Mucosa of stomach (tissue), 1 donor: ENCODE data around the gene CEP44.
A peak's percentile ranks its signal among the peaks of the same experiment; 100 is the strongest.
"Not testable (repeated sequence)": the region's sequence is repeated elsewhere in the genome, so short reads cannot be mapped to it uniquely, and the experiment has no call there.

Experiments
- H3K27me3 ChIP-seq: one replicate; pipeline ENCODE4 v1.7.0; 2013; ENCODE audit warnings: mild to moderate bottlenecking, low read length; ENCODE audit not compliant: control insufficient read depth, insufficient read depth
- H3K36me3 ChIP-seq: one replicate; pipeline ENCODE4 v1.7.0; 2013; ENCODE audit warnings: low read length; ENCODE audit not compliant: control insufficient read depth, insufficient read depth
- H3K4me1 ChIP-seq: one replicate; pipeline ENCODE4 v1.7.0; 2013; ENCODE audit warnings: mild to moderate bottlenecking, low read length; ENCODE audit not compliant: control insufficient read depth, insufficient read depth
- H3K4me3 ChIP-seq: one replicate; pipeline ENCODE4 v1.7.0; 2013; ENCODE audit warnings: low read length
- H3K9ac ChIP-seq: one replicate; pipeline ENCODE4 v1.7.0; 2013; ENCODE audit warnings: mild to moderate bottlenecking, low read length, moderate library complexity
- H3K9me3 ChIP-seq: one replicate; pipeline ENCODE4 v1.7.0; 2013; ENCODE audit warnings: mild to moderate bottlenecking, low read length, moderate library complexity; ENCODE audit not compliant: control insufficient read depth
- donor health status: Pancreatic carcinoma.

The CEP44 gene

DNA sequence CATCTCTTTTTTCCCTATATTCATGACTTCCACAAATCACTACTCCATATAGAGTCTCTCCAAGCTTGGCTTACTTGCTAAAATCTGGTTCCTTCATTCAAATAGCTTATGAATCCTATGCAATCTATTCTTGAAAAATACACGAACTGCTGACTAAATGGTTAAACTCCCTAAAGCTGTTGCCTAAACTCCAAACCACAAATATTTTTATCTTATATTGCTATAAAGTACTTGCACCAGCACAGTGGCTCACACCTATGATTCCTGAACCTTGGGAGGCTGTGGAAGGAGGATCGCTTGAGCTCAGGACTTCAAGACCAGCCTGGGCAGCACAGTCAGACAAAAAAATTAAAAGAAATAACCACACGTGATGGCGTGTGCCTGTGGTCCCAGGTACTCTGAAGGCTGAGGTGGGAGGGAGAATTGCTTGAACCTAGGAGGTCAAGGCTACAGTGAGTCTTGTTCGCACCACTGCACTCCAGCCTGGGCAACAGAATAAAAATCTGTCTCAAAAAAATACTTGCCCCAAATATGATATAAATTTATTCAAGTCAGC, 2.5 kb upstream of the CEP44 start:
- Histone ChIP-seq H3K9ac (no peak overlapping the region), H3K4me1 (no peaks in the 10 kb centered on the region), H3K9me3 (no peaks in the 10 kb centered on the region), H3K27me3 (no peaks in the 10 kb centered on the region), H3K4me3 (no peak overlapping the region), H3K36me3 (no peaks in the 10 kb centered on the region)

DNA sequence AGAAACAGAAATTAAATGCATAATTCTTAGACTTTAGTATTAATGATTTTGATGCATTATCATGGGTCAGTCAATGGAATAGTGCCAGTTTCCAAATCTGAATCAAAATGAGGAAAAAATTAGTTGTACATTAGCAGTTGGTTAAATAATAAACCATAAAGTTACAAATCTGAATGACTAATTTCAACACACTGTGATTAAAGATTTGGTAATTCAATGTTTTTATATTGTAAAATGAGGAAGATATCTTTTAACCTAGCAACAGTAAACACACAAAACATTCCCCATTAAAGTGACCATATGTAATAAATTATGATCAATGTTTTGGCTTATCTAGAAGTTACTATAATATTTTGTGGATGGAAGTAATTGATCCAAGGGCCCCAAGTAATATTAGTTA, 1.8 kb upstream of the CEP44 start:
- no peaks in the 10 kb centered on the region for H3K36me3 ChIP-seq
- H3K4me3 ChIP-seq: no peak overlapping the region
- no peaks in the 10 kb centered on the region for H3K9me3 ChIP-seq
- H3K4me1 ChIP-seq: no peaks in the 10 kb centered on the region
- no peak overlapping the region for H3K9ac ChIP-seq
- H3K27me3 ChIP-seq: no peaks in the 10 kb centered on the region

GRCh38 chr4:174282836-174283506, 740 bp upstream of the CEP44 start:
- H3K4me1 ChIP-seq: no peaks in the 10 kb centered on the region
- H3K4me3 ChIP-seq: peak overlapping the region; percentile 93
- H3K9me3 ChIP-seq: no peaks in the 10 kb centered on the region
- no peaks in the 10 kb centered on the region for H3K27me3 ChIP-seq
- H3K36me3 ChIP-seq: no peaks in the 10 kb centered on the region
- H3K9ac ChIP-seq: peak overlapping the region; percentile 94

- Histone ChIP-seq H3K9ac (peak overlapping the region; percentile 94), H3K9me3 (no peaks in the 10 kb centered on the region), H3K36me3 (no peaks in the 10 kb centered on the region), H3K4me1 (no peaks in the 10 kb centered on the region), H3K27me3 (no peaks in the 10 kb centered on the region), H3K4me3 (peak overlapping the region; percentile 93)
These were observed 776 bp downstream of the CEP44 start for GRCh38 chr4:174284487-174284886.

GRCh38 chr4:174286870-174287269, 3.2 kb downstream of the CEP44 start:
- H3K36me3 ChIP-seq: no peaks in the 10 kb centered on the region
- no peak overlapping the region for H3K4me3 ChIP-seq
- H3K27me3 ChIP-seq: no peaks in the 10 kb centered on the region
- no peaks in the 10 kb centered on the region for H3K9me3 ChIP-seq
- H3K4me1 ChIP-seq: no peaks in the 10 kb centered on the region
- H3K9ac ChIP-seq: no peak overlapping the region

GRCh38 chr4:174292473-174292872, 8.8 kb downstream of the CEP44 start:
- Histone ChIP-seq H3K9ac (no peak overlapping the region), H3K4me1 (no peaks in the 10 kb centered on the region), H3K36me3 (no peaks in the 10 kb centered on the region), H3K4me3 (no peak overlapping the region), H3K9me3 (no peaks in the 10 kb centered on the region), H3K27me3 (no peaks in the 10 kb centered on the region)

- H3K36me3 ChIP-seq, H3K27me3 ChIP-seq, H3K4me1 ChIP-seq, H3K4me3 ChIP-seq, H3K9me3 ChIP-seq, H3K9ac ChIP-seq: not testable (repeated sequence)
These were observed 10.9 kb downstream of the CEP44 start for GRCh38 chr4:174294641-174295040.

DNA sequence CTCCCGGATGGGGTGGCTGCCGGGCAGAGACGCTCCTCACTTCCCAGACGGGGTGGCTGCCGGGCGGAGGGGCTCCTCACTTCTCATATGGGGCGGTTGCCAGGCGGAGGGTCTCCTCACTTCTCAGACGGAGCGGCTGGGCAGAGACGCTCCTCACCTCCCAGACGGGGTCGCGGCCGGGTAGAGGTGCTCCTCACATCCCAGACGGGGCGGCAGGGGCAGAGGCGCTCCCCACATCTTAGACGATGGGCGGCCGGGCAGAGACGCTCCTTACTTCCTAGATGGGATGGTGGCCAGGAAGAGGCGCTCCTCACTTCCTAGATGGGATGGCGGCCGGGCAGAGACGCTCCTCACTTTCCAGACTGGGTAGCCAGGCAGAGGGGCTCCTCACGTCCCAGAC, 11.4 kb downstream of the CEP44 start:
- not testable (repeated sequence) for H3K4me1 ChIP-seq, H3K27me3 ChIP-seq, H3K4me3 ChIP-seq, H3K9me3 ChIP-seq, H3K36me3 ChIP-seq, H3K9ac ChIP-seq

DNA sequence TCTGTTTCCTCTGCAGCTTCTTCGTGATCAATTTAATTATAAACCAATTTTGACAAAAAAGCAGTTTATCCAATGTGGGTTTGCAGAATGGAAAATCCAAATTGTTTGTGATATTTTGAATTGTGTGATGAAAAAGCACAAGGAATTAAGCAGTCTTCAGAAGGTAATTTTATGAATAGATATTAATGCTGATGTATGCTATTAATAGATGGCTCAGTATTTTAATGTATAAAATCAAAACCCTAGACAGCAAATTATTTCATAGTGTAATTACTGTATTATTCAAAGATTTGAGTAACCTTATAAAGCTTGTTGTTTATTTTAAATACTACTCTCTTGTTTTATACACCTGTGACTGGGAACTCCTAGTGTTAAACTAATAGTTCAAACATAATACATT, 20.0 kb downstream of the CEP44 start:
- Histone ChIP-seq H3K27me3 (no peaks in the 10 kb centered on the region), H3K4me3 (no peak overlapping the region), H3K36me3 (no peaks in the 10 kb centered on the region), H3K9ac (no peak overlapping the region), H3K4me1 (no peaks in the 10 kb centered on the region), H3K9me3 (no peaks in the 10 kb centered on the region)

DNA sequence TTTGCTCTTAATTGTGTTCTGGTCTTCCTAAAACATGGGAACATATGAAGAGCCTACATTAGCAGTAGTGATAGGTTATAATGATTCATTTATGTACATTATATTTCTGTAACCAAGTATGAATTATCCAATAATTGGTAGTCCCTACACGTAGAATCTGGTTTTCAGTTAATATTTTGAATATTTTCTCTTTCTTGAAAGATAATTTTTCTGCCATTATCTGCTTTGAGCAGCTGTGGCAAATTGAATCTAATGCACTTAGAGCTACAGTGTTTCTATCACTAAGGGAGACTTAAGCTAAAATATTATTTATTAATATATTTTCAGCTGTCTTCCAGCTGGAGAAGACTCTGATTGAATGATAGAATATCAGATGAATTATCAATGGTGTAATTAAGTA, 21.0 kb downstream of the CEP44 start:
- no peaks in the 10 kb centered on the region for H3K27me3 ChIP-seq
- H3K9me3 ChIP-seq: no peaks in the 10 kb centered on the region
- no peak overlapping the region for H3K9ac ChIP-seq
- no peaks in the 10 kb centered on the region for H3K4me1 ChIP-seq
- no peak overlapping the region for H3K4me3 ChIP-seq
- H3K36me3 ChIP-seq: no peaks in the 10 kb centered on the region

DNA sequence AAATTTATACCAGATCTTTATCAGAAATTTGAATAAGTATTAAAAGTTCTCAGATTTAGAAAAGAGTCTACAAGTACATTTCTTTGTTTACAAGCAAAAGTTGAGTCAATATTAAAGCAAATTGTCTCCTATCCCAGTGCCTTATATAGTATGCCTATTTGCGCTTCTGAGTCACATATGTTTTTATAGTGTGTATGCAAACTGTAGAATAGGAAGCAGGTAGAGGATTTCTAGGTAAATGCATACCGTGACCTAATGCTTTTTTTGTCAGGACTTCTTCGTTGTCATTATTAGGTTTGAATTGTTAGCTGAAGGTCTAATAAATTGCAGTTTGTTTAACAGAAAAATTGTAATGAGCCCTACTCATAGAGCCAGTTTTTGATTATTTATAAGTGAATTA, 22.2 kb downstream of the CEP44 start:
- H3K36me3 ChIP-seq: no peaks in the 10 kb centered on the region
- H3K27me3 ChIP-seq: no peaks in the 10 kb centered on the region
- H3K9ac ChIP-seq: no peak overlapping the region
- no peaks in the 10 kb centered on the region for H3K4me1 ChIP-seq
- no peaks in the 10 kb centered on the region for H3K9me3 ChIP-seq
- no peak overlapping the region for H3K4me3 ChIP-seq

- Histone ChIP-seq H3K9ac (no peak overlapping the region), H3K4me3 (no peak overlapping the region), H3K36me3 (no peaks in the 10 kb centered on the region), H3K4me1 (no peaks in the 10 kb centered on the region), H3K27me3 (no peaks in the 10 kb centered on the region), H3K9me3 (no peaks in the 10 kb centered on the region)
These were observed 24.0 kb downstream of the CEP44 start for GRCh38 chr4:174307694-174308093.

- Histone ChIP-seq H3K4me3 (no peak overlapping the region), H3K36me3 (no peaks in the 10 kb centered on the region), H3K9ac (no peak overlapping the region), H3K9me3 (no peaks in the 10 kb centered on the region), H3K27me3 (no peaks in the 10 kb centered on the region), H3K4me1 (no peaks in the 10 kb centered on the region)
These were observed 29.3 kb downstream of the CEP44 start for GRCh38 chr4:174312993-174313392.
